Loucy (cell line): ENCODE results near the gene ROBO4.

Source experiments
- H2AFZ ChIP-seq: fragments of 200-600 bp; sonication (generic); 2 replicates; pipeline ENCODE4 v1.6.0; 2016; ENCODE audit warnings: antibody characterized with exemption, mild to moderate bottlenecking, low read length, moderate library complexity
- H3F3A ChIP-seq: fragments of 200-600 bp; 2 replicates; pipeline ENCODE4 v1.6.0; 2016; ENCODE audit warnings: antibody characterized with exemption, low read depth, mild to moderate bottlenecking
- H3K27me3 ChIP-seq: fragments of 200-600 bp; sonication (generic); 2 replicates; pipeline ENCODE4 v1.6.1; 2014; ENCODE audit warnings: low read length, mild to moderate bottlenecking; ENCODE audit not compliant: insufficient read depth, poor library complexity, severe bottlenecking
- H3K36me3 ChIP-seq: fragments of 200-600 bp; sonication (generic); 2 replicates; pipeline ENCODE4 v1.6.1; 2016; ENCODE audit warnings: low read length; ENCODE audit not compliant: insufficient read depth
- H3K4me1 ChIP-seq: fragments of 200-600 bp; sonication (generic); 2 replicates; pipeline ENCODE4 v1.5.1; 2014; ENCODE audit warnings: low read length, mild to moderate bottlenecking; ENCODE audit not compliant: insufficient read depth, poor library complexity, severe bottlenecking
- H3K4me2 ChIP-seq: fragments of 200-600 bp; sonication (generic); 2 replicates; pipeline ENCODE4 v1.6.0; 2014; ENCODE audit warnings: antibody characterized with exemption, low read length, low read depth, mild to moderate bottlenecking; ENCODE audit not compliant: poor library complexity, severe bottlenecking
- H3K4me3 ChIP-seq: fragments of 200-600 bp; sonication (generic); 2 replicates; pipeline ENCODE4 v1.5.1; 2014; ENCODE audit warnings: low read length, mild to moderate bottlenecking, mixed read lengths; ENCODE audit not compliant: poor library complexity, severe bottlenecking
- H3K79me2 ChIP-seq: fragments of 200-600 bp; sonication (generic); 2 replicates; pipeline ENCODE4 v1.6.1; 2014; ENCODE audit warnings: low read length; ENCODE audit not compliant: insufficient read depth
- H3K9ac ChIP-seq: fragments of 200-600 bp; sonication (generic); 2 replicates; pipeline ENCODE4 v1.6.0; 2014; ENCODE audit warnings: mild to moderate bottlenecking, low read depth, low read length, moderate library complexity; ENCODE audit not compliant: poor library complexity, severe bottlenecking
- H3K9me2 ChIP-seq: fragments of 200-600 bp; sonication (generic); replicated peaks from 2 replicates; pipeline ENCODE4 v1.6.1; 2016; ENCODE audit warnings: low read depth, low read length, mixed read lengths
- H3K9me3 ChIP-seq: fragments of 200-600 bp; sonication (generic); 2 replicates; pipeline ENCODE4 v1.6.1; 2014; ENCODE audit warnings: mild to moderate bottlenecking, antibody characterized with exemption, low read length, low read depth; ENCODE audit not compliant: insufficient read depth
- H4K20me1 ChIP-seq: fragments of 200-600 bp; sonication (generic); 2 replicates; pipeline ENCODE4 v1.6.0; 2014; ENCODE audit warnings: antibody characterized with exemption, low read length, mild to moderate bottlenecking; ENCODE audit not compliant: insufficient read depth, poor library complexity, severe bottlenecking
- EZH2phosphoT487 ChIP-seq: fragments of 200-600 bp; IDR thresholded peaks from 2 replicates; pipeline ENCODE4 v1.6.1; 2018; ENCODE audit warnings: antibody characterized with exemption, mild to moderate bottlenecking, moderate library complexity, borderline replicate concordance
- TF ChIP-seq, protein P1 (sequence below): fragments of 200-600 bp; sonication (generic); conservative IDR thresholded peaks from 2 replicates; pipeline ENCODE4 v1.5.1; 2014; ENCODE audit warnings: mild to moderate bottlenecking, antibody characterized with exemption, low read length

ROBO4 gene

DNA sequence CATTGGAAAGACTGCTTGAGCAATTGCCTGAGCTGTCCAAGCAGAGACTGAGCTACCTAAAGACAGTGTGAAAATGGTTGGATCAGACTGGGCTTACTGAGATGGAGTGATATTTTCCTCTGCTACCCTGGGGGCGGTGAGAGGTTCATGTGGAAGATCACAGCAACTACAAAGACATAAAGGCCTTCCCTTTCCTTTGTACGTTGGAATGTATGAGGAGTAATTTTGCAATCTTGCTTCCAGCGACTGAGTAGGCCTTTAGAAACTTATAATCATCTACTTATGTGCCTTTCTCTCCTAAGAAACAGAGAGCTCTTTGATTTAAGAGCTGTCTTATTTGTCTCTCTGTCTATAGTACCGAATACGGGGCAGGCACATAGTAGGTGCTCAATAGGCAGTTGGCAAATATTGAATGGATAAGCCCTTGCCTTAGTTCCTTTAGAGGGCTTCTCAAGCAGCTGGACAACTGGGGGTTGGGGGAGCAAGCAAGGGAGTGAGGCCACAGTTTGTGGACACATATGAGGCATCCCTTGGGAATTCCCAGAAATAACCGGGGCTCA lies 40.6 kb upstream of the ROBO4 start:
- Histone ChIP-seq H2AFZ (no peak overlapping the region), H3K36me3 (no peaks in the 10 kb centered on the region), H3F3A (no peaks in the 10 kb centered on the region), H3K9ac (no peak overlapping the region), H3K4me2 (no peak overlapping the region), H3K9me2 (no peaks in the 10 kb centered on the region), H3K79me2 (no peaks in the 10 kb centered on the region), H3K4me3 (no peak overlapping the region), H3K27me3 (no peaks in the 10 kb centered on the region), H4K20me1 (no peaks in the 10 kb centered on the region), H3K9me3 (no peaks in the 10 kb centered on the region), H3K4me1 (peaks cover 9% of the 10 kb centered on the region)
- TF ChIP-seq, protein P1, sequence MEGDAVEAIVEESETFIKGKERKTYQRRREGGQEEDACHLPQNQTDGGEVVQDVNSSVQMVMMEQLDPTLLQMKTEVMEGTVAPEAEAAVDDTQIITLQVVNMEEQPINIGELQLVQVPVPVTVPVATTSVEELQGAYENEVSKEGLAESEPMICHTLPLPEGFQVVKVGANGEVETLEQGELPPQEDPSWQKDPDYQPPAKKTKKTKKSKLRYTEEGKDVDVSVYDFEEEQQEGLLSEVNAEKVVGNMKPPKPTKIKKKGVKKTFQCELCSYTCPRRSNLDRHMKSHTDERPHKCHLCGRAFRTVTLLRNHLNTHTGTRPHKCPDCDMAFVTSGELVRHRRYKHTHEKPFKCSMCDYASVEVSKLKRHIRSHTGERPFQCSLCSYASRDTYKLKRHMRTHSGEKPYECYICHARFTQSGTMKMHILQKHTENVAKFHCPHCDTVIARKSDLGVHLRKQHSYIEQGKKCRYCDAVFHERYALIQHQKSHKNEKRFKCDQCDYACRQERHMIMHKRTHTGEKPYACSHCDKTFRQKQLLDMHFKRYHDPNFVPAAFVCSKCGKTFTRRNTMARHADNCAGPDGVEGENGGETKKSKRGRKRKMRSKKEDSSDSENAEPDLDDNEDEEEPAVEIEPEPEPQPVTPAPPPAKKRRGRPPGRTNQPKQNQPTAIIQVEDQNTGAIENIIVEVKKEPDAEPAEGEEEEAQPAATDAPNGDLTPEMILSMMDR: no peak
- no peak for TF ChIP-seq EZH2phosphoT487

DNA sequence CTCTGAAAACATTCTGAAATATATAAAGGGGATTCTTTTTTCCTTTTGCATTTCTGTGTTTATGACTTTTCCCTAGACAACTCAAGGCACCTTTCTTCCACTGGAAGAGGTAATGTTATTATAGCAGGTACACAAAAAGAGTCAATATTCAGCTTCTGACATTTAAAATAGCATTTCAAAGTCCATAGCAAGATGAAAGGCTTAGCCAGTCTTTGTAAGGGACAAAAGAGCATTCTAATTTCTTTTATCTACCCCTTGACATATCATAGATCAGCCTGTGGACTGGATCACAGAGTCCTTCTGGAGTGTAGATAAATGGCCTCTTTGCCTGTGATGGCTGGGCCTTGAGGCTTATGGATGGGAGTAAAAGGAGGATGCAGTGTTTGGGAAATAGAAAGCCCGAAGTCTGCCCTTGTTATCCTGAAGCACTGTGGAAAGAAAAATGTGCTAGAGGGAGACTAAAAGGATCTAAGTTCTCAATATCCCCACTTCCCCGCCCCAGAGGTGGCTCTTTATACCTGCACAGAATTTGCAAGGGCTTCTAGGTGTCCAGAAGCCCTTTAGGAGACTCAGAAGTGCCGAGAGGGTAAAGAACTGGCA lies 39.8 kb upstream of the ROBO4 start:
- no peaks in the 10 kb centered on the region for H3K9me3 ChIP-seq
- no peak overlapping the region for H3K4me3 ChIP-seq
- H2AFZ ChIP-seq: no peak overlapping the region

DNA sequence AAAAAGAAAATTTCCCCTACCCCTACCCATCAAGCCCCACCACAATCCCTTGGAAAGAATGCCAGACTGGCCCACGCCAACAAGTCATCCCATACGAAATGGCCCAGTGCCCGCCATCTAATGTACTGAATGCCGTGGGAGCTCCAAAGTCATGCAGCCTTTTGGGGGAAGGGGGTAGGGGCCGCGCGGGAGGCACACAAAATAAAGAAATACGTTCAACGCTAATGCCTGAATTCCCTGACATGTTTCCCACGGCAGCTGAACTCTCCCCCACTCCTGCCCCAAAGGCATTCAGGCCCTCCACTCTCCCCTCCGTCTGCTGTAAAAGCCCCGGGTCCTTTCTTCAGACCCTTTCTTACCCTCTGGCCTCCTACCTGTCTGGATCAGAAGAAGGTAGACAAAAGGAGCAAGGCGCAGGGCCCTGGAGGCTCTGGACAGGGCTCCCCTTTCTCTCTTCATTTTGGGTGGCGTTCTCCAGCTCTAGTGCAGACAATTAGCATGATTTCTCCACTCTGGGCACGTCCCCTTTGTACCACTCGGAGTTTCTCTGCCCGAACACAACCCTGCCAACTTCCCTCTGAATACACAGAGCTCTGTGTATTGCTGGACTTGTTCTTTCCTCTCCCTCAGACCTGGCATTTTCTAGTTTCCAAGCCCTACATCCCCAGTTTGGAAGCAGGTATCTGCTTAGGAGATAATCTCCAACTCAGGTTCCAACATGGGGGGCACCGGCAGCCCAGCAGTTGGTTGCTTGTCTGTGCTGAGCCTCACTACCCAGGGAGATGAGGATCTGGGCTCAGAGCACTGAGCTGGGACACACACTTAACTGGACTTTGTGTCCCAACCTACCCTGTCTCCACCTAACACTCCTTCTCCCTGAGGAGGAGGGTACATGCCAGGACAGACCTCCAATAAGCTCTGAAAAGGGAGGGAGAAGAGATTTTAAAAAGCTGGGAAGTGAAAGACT lies 38.2 kb upstream of the ROBO4 start, which contains the start of gene HEPACAM:
Gene HEPACAM (minus strand): TSS at position 500 of the 967 bp plus-strand sequence. CDS start 41 bp downstream, at position 459.
- H3K4me2 ChIP-seq: no peak within 1 kb of the TSS
- H3K9me3 ChIP-seq: no peaks in the 10 kb centered on the region
- no peak within 1 kb of the TSS for H3K9ac ChIP-seq
- no peaks in the 10 kb centered on the region for H3K4me1 ChIP-seq
- no peaks in the 10 kb centered on the region for H3K27me3 ChIP-seq
- no peaks in the 10 kb centered on the region for H3F3A ChIP-seq
- no peak within 1 kb of the TSS for H2AFZ ChIP-seq
- no peaks in the 10 kb centered on the region for H4K20me1 ChIP-seq
- no peaks in the 10 kb centered on the region for H3K9me2 ChIP-seq
- no peak within 1 kb of the TSS for H3K4me3 ChIP-seq
- no peaks in the 10 kb centered on the region for H3K79me2 ChIP-seq
- no peaks in the 10 kb centered on the region for H3K36me3 ChIP-seq
- TF ChIP-seq EZH2phosphoT487: no peak
- TF ChIP-seq, protein P1: no peak

More for the DNA sequence above, 39.8 kb upstream of the ROBO4 start:
- Histone ChIP-seq H3K79me2 (no peaks in the 10 kb centered on the region), H3K36me3 (no peaks in the 10 kb centered on the region), H3K9ac (no peak overlapping the region), H3K9me2 (no peaks in the 10 kb centered on the region), H4K20me1 (no peaks in the 10 kb centered on the region), H3K27me3 (no peaks in the 10 kb centered on the region), H3F3A (no peaks in the 10 kb centered on the region), H3K4me1 (peaks cover under 1% of the 10 kb centered on the region), H3K4me2 (no peak overlapping the region)
- TF ChIP-seq, protein P1: no peak
- no peak for TF ChIP-seq EZH2phosphoT487
